Activated gamma-delta T cell treated with Interleukin-2 at 50 U/mL for 16 hours (primary cell): Measurements from ENCODE around the gene HDAC9.

Experiments
- DNase-seq: peaks from one replicate; pipeline ENCODE4 v3.0.0-alpha.2; 2020

HDAC9 gene

DNA sequence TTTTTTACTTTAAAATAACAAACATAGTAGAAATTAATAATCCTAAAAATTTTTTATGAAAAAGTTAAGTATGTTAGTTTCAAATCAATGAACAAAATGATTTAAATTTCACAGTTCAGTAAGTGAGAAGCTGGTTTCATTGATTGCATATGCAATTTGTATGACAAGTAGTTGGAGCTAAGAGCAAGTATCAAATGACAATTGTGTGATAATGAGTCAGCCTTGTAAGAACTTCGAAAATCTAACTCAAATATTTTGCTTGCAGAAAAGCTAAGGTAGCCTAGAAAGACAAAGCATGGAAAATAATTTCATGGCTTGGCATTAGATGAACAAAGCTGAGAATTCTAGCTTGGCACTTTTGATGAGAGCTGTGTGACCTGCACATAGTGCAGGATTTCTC lies 111.5 kb downstream of the HDAC9 start:
- no peak for DNase-seq

GRCh38 chr7:18610331-18610948 lies 114.9 kb downstream of the HDAC9 start:
- DNase-seq = no peak

- no peak for DNase-seq
Measured at GRCh38 chr7:18614841-18615240, 119.3 kb downstream of the HDAC9 start.

DNA sequence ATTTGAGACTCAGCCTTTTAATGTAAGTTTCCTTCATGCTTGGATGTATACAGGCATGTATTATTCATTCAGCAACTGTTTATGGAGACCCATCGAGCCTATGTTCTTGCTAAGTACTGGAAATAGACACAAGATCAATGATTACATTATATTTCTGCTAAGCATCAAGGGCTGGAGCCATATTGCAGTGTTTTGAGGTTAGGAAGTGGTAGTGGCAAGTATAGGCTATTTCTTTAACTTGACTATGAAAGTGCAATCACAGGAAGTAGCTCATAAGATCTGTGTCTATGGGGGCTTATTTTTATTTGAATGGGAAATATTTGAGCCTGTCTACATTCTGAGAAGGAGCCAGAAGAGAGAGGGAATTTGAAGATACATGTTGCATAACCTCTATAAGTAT lies 123.8 kb downstream of the HDAC9 start:
- no peak for DNase-seq

- DNase-seq = no peak
Measured at GRCh38 chr7:18623389-18623788, 127.8 kb downstream of the HDAC9 start.

GRCh38 chr7:18624459-18624858 lies 128.9 kb downstream of the HDAC9 start:
- no peak for DNase-seq

DNA sequence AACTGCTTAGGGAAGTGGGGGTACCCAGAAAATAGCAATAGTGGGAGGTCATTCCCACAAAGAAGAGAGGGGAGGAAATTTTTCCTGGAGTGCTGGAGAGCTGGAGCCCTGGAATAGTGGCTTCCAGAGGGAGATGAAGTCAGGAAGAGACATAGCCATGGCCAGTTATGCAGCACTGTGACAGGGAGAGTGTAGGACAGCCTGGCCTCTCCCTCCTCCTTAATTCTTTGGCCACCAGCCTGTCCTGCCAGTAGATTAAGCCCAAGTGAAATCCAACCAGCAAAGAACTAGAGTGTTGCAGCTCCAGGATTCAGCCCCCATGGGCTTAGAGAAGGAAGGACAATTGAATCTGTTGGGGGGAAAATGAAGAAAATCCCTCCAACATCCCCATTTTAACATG lies 130.5 kb downstream of the HDAC9 start:
- DNase-seq = no peak

GRCh38 chr7:18626717-18627116 lies 131.2 kb downstream of the HDAC9 start:
- no peak for DNase-seq

DNA sequence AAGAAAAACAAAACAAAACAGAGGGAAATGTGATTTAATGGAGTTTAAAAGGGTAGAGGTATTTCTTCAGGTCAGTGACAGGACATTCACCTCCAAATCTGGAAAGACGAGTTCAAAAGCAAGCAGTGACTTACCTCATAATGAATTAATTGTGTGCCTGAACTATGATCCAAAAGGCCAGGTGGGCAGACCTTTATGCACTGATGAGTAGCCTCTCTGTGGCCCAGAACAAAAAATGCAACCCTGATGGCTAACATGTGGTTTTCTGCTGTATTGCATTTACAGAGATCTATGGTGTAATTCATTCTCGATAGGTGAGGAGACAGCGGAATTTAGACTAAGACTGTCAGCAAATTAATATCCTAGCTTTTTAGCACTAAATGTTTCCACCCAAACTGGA lies 142.0 kb downstream of the HDAC9 start:
- DNase-seq = no peak

GRCh38 chr7:18638594-18639452 lies 143.3 kb downstream of the HDAC9 start:
- DNase-seq = no peak

GRCh38 chr7:18639711-18640110 lies 144.2 kb downstream of the HDAC9 start:
- no peak for DNase-seq

GRCh38 chr7:18644981-18645380 lies 149.4 kb downstream of the HDAC9 start:
- DNase-seq = no peak

GRCh38 chr7:18647582-18647981 lies 152.0 kb downstream of the HDAC9 start:
- DNase-seq = no peak

- no peak for DNase-seq
Measured at GRCh38 chr7:18648849-18649758, 153.6 kb downstream of the HDAC9 start.

GRCh38 chr7:18653381-18654155 lies 158.0 kb downstream of the HDAC9 start:
- DNase-seq = no peak

GRCh38 chr7:18654709-18655108 lies 159.2 kb downstream of the HDAC9 start:
- no peak for DNase-seq

GRCh38 chr7:18655506-18655905 lies 160.0 kb downstream of the HDAC9 start:
- DNase-seq = no peak

- no peak for DNase-seq
Measured at GRCh38 chr7:18655912-18656311, 160.4 kb downstream of the HDAC9 start.

GRCh38 chr7:18656362-18656761 lies 160.8 kb downstream of the HDAC9 start:
- DNase-seq = no peak

DNA sequence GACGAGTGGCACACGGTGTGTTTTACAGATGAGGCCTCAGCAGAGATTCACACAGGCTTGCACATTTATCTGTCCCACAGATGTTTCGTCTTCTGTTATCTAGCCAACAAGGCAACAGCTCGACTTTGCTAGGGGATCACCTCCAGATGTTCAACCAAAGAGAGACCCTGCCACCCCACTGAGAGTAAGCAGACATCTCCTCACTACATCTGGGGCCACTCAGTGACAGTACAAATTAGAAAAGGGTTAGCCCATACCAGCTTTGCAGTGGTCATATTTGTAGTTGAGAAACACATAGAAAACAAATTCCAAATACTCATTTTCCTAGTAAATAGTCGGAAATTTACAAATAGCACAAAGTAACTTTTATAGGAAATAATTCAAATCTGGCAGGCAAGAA lies 164.2 kb downstream of the HDAC9 start:
- DNase-seq = no peak

DNA sequence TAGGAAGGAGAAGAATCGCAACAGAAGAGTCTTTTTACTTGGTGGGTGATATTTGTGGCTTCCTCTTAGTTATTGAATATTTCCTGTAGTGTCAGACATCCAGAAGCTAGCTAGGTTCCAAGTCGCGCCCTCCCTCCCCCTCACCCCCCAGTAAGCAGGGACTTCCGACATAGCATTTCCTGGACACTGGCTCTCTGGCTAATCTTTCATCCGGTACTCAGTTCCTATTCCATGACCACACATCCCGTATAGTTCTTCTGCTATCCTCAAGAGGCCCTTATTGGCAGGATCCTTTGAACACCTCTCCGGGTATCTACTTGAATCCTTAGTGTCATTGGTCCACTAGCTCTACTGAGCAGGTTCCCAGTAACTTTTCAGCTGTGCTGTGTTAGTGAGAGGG lies 167.8 kb downstream of the HDAC9 start:
- no peak for DNase-seq

DNA sequence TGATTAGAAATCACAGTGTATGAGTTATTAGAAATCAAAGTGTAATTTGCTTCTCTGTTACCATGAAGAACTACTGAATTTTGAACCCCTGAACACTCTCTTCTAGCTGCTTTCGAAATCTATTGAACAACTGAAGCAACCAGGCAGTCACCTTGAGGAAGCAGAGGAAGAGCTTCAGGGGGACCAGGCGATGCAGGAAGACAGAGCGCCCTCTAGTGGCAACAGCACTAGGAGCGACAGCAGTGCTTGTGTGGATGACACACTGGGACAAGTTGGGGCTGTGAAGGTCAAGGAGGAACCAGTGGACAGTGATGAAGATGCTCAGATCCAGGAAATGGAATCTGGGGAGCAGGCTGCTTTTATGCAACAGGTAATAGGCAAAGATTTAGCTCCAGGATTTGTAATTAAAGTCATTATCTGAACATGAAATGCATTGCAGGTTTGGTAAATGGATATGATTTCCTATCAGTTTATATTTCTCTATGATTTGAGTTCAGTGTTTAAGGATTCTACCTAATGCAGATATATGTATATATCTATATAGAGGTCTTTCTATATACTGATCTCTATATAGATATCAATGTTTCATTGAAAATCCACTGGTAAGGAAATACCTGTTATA lies 170.7 kb downstream of the HDAC9 start:
- peak; percentile 63 for DNase-seq
